NCI-H2029 treated with DMSO at 0.1 percent for 48 hours (cell line): Measurements from ENCODE around the gene NPDC1.

Experiments used
- DNase-seq: peaks from one replicate; lab custom pipeline; 2025; lab: John Stamatoyannopoulos, UW

The NPDC1 gene

DNA sequence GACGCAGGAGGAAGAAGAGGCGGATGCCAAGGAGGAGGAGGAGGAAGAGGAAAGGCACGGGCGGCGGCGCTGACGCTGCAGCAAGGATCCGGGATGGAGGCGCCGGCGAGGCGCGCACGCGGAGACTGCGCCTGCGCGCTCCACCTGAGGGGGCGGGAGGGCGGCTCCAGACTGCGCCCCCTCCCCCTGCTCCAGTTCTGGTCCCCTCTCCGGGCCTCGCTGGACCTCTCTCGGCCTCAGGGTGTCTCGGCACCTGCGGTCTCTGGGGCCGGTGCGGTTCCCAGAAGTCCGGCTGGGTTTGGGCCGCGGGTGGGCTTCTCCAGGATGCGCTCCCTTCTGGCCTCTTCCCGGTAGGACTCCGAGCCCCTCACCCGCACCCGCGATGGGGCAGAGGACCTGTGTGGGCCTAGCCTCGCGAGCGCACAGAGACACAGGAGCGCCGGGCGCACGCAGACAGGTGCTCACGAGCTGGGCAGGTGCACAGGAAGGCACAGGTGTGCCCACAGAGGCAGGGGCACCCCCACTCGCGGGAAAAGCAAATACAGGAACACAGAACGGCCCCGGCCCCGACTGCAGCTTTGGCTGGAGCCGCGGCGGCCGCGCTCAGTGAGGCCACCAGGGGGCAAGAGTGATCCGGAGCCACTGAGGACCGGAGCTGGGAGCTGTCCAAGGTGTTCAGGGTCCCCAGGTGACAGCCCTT, at the start of gene NPDC1:
Gene NPDC1 (minus strand): TSS at position 90 of the 700 bp plus-strand sequence. CDS start 188 bp downstream, outside the sequence.
- DNase-seq = peak; percentile 67

- no peak for DNase-seq
Observed at GRCh38 chr9:137089232-137089947, 43.4 kb upstream of the NPDC1 start.

GRCh38 chr9:137088121-137088520, 42.1 kb upstream of the NPDC1 start:
- DNase-seq = peak; percentile 7

GRCh38 chr9:137087409-137087925, 41.5 kb upstream of the NPDC1 start:
- no peak for DNase-seq

DNA sequence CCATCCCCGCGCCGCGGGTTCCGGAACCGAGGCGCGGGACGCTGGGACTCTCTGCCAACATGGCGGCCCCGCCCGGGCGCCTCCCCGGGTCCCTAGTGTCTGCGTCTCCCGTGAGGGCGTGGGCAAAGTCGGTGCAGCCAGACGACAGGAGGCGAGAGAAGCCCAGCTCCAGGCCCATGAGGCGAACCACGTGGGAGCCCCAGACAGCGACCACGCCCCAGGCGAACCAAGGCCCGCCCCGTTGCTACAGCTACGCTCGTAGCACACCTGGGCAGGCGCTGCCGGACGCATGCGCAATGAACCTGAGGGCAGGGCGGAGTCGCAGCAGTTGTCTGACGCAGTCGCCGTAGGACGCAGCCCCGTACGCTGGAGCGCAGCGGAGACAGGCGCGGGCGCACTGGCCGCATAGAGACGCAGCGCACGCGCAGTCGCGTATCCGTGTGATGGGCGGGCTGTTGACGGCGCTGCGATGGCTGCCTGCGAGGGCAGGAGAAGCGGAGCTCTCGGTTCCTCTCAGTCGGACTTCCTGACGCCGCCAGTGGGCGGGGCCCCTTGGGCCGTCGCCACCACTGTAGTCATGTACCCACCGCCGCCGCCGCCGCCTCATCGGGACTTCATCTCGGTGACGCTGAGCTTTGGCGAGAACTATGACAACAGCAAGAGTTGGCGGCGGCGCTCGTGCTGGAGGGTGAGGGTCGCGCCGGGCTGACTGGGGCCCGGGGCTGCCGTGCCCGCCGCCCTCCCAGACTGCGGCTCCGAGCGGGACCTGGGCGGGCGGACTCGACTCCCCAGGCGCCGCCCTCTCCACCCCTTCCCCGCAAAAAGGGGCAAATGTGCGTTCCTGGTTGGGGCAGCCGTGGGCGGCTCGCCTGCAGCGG, 40.8 kb upstream of the NPDC1 start, which contains the start of gene MAN1B1:
Gene MAN1B1 (plus strand): TSS at position 455 of the 878 bp plus-strand sequence. CDS start 15 bp downstream, at position 470.
- peak; percentile 90 for DNase-seq

DNA sequence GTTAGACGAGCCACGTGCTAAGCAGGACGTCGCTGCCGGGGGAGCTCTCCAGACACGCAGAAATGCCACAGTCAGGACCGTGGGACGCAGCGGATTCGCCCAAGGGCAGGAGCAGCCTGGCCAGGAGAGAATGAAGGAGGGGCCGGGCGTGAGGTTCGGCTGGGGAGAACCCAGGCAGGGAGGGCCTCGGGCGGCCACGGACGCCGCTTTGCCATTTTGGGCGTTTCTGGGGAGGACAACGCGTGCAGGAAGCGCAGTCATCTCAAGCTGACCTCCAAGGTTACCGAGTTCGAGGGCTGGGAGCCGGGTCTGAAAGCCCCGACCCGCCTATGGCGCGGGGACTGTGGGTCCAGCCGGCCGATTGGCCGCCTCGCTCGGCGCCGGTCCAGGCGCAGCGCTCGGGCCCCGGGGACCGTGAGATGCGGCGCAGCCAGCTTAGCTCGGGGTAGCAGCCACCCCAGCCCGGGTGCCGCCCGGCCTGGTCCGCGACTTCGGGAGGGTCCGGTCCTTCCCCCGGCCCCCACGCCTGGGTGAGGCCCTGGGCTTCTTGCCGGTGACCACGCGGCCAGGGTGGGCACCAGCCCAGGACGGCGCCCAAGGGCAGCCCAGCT, 40.0 kb upstream of the NPDC1 start:
- DNase-seq = no peak

GRCh38 chr9:137084526-137084925, 38.5 kb upstream of the NPDC1 start:
- DNase-seq = no peak

DNA sequence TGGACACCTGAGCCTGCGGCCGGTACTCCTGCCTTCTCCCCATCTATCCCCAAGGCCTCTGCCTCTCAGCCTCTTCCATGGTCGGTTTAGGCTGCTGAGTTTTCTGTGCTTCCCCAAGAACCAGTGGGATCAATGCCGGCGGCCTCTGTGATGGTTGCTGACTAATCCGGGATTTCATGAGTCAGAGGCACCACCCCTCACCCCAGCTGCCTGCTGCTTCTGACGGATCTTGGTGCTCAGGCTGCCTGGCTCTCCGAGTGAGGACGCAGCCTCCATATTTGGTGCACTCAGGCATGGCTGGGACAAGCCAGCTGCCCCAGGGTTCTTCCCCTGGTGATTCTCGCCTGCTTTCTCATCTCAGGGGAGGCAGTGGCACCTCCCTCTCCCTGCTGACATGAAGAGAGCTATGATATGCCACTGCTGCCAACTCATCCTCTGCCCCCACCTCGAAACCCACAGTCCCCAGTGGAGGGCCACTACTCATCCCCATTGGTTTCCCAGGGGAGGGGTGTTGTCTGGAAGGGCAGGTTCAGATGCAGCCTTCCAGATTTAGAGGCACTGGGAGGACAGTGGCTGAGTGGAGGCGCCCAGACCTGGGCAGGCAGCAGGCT, 37.5 kb upstream of the NPDC1 start:
- DNase-seq = no peak

DNA sequence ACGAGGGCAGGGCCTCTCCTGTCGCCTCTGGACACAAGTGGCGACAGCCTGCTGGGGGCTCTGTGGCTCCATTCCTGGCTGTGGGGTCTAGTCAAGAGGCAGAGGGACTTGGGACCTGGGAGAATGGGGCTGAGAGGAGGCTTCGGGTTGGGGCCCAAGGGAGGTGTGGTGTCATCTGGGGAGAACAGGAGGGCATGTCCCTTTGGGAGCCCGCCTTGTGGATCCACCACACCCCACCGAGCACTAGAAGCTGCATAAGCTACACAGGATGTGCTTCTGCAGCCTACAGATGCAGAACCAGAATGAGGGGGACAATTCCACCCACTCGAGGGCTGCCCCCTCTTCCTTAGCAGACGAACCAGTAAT, 36.9 kb upstream of the NPDC1 start:
- no peak for DNase-seq

GRCh38 chr9:137082222-137082924, 36.4 kb upstream of the NPDC1 start:
- no peak for DNase-seq

DNA sequence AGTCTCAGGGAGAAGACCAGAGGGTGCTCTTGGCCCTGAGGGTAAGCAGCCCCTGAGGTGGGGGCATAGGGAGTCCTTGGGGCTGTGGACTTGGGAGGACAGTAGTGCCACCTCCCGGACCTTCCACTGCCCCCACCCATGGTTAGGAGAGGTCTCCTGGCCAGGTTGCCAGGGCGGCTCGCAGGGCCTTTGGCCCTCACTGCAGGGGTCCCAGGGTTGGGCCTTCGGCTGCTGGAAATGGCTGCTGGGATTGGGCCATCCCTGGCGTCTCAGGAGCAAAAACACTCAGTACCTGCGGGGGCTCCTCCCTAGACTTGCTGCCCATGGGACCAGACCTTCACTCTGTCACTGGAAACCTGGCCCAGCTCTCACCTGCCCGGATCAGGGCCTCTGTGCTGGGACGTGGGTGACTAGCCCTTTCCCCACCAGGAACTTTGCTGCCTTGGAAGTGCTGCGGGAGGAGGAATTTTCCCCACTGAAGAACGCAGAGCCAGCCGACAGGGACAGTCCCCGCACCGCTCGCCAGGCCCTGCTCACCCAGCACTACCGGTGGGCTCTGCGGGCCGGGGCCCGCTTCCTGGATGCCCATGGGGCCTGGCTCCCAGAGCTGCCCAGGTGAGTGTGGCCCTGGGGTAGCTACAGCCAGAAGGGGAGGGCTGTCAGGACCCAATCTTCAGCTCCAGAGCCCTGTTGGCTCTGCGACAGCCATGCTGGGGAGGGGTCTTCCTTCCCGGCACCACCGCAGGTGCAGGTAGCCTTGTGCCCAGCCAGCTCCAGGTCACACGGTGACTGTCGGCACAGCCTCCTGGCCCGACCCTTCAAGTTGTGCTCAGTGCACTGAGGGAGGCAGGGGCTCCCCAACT, 34.5 kb upstream of the NPDC1 start:
- DNase-seq = no peak

- no peak for DNase-seq
Observed at GRCh38 chr9:137079401-137079787, 33.4 kb upstream of the NPDC1 start.

- DNase-seq = no peak
Observed at GRCh38 chr9:137078701-137079400, 32.9 kb upstream of the NPDC1 start.

DNA sequence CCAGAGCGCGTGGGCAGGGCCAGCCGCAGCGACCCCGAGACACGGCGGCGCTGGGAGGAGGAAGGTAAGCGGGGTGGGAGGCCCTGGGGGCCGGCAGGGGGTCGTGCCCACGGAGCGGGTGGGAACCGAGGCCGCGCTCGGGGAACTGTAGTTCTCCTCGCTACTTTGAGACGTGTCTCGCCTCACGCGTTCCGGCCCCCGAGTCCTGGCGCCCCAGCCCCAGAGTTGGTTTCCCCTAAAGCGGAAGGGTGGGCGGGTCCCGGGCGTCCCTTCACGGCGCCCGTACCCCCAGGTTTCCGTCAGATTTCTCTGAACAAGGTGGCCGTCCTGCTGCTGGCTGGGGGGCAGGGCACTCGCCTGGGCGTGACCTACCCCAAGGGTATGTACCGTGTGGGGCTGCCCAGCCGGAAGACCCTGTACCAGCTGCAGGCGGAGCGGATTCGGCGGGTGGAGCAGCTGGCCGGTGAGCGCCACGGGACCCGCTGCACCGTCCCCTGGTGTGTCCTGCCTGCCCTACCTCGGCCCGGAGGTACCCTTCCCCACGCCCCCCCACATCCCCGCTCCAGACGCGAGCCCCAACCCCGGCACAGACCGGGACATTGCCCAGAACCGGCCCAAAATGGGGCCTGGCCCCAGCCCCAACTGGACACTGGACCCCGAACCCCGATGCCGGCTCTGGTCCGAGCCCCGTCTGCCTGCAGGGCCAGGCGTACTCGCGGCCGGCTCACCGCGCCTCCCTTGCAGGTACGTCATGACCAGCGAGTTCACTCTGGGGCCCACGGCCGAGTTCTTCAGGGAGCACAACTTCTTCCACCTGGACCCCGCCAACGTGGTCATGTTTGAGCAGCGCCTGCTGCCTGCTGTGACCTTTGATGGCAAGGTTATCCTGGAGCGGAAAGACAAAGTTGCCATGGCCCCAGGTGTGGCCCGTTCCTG, 32.0 kb upstream of the NPDC1 start:
- no peak for DNase-seq

DNA sequence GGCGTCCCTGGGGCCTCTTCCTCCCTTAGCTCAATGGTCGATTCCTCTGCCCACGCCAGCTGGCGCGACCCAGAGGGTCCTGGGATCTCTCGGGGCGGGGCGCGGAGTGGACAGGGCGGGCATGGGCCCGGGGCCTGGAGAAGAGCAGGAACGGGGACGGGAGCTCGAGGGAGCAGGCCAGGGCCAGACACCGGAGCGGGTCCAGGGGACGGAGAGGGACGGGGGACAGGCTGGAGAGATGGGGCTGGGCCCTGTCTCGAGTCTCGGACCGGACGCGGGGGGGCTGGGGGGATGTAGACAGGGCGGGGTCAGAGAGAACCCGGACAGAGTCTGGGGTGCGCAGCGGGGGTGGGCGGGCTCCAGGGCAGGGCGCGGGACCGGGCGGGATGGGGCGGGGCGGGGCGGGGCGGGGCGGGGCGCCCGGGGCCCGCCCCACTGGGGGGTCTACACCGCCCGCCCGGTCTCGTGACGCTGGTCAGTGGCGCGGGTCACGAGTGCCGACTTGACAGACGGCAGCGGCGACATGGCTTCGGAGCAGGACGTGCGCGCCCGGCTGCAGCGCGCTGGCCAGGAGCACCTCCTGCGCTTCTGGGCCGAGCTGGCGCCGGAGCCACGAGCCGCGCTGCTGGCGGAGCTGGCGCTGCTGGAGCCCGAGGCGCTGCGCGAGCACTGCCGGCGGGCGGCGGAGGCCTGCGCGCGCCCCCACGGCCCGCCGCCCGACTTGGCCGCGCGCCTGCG, 31.2 kb upstream of the NPDC1 start, which contains the start of gene UAP1L1:
Gene UAP1L1 (plus strand): TSS at position 508 of the 738 bp plus-strand sequence. CDS start 16 bp downstream, at position 524.
- no peak for DNase-seq

DNA sequence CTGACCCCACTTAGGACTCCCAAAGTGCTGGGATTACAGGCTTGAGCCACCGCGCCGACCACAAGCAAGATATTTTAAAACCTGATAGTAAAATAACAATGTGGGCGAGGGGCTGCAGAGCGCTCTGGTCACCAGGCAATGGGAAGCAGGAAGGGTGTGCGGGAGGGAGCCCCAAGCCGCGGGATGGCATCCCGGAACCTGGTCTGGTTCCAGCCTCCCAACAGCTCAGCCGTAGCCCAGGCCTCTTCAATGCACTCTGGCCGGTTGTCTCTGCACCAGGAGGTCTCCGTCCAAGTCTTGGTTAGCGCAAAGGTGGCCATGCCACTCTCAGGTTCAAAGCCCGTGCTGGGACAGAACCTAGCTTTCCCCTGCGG, 30.6 kb upstream of the NPDC1 start:
- no peak for DNase-seq

DNA sequence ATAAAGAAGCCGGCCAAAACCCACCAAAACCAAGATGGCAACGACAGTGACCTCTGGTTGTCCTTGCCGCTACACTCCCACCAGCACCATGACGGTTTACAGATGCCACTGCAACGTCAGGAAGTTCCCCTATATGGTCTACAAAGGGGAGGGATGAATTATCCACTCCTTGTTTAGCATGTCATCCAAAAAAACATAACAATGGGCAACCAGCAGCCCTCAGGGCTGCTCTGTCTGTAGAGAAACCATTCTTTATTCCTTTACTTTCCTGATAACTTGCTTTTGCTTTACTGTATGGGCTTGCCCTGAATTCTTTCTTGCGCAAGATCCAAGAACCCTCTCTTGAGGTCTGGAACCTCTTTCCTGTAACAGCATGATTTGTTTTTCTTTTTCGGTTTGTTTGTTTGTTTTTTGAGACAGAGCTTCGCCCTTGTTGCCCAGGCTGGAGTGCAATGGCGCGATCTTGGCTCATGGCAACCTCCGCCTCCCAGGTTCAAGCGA, 29.3 kb upstream of the NPDC1 start:
- DNase-seq = no peak
